CD14-positive monocyte (primary cell): ENCODE measurements around the gene FUCA2. TPM values are rescaled to one million over a fixed set of nuclear protein-coding genes. Genes with fewer than 3 reads are reported as not detected.

ENCODE experiments used
- DNase-seq, 3 donors: peaks; one replicate each; pipeline ENCODE4 v3.0.0-alpha.2; 2011 to 2022
- H2AFZ ChIP-seq: 2 replicates; pipeline ENCODE4 v1.6.0; 2012; ENCODE audit warnings: mild to moderate bottlenecking, low read depth, low read length, inconsistent platforms; ENCODE audit not compliant: insufficient read depth, poor library complexity, severe bottlenecking
- H3K27ac ChIP-seq, 2 donors: 1 replicate in 1 of 2; 2 replicates in 1 of 2; pipeline ENCODE4 v1.5.1; 2012 to 2013; ENCODE audit warnings: low read length in 2 of 2, control low read depth in 1 of 2, inconsistent platforms in 1 of 2, low read depth in 1 of 2, mild to moderate bottlenecking in 1 of 2
- H3K27me3 ChIP-seq, 2 donors: one replicate each; pipeline versions ENCODE4 v1.6.0 to v1.6.1; 2011 to 2013; ENCODE audit warnings: low read length in 2 of 2; ENCODE audit not compliant: control insufficient read depth in 2 of 2, insufficient read depth in 2 of 2
- H3K36me3 ChIP-seq, 2 donors: replicated peaks in 1 of 2; 1 replicate in 1 of 2; 2 replicates in 1 of 2; pipeline versions ENCODE4 v1.5.1 to v1.6.1; 2012 to 2013; ENCODE audit warnings: low read length in 2 of 2, control low read depth in 1 of 2, inconsistent platforms in 1 of 2, mild to moderate bottlenecking in 1 of 2; ENCODE audit not compliant: insufficient read depth in 2 of 2, control insufficient read depth in 1 of 2
- H3K4me1 ChIP-seq, 2 donors: 1 replicate in 1 of 2; 2 replicates in 1 of 2; pipeline versions ENCODE4 v1.5.1 to v1.6.1; 2012 to 2013; ENCODE audit warnings: low read length in 2 of 2, control low read depth in 1 of 2, inconsistent platforms in 1 of 2, mild to moderate bottlenecking in 1 of 2, moderate library complexity in 1 of 2; ENCODE audit not compliant: insufficient read depth in 2 of 2, control insufficient read depth in 1 of 2
- H3K4me2 ChIP-seq: replicated peaks from 2 replicates; pipeline ENCODE3; 2012; ENCODE audit warnings: low read length, moderate library complexity, mild to moderate bottlenecking; ENCODE audit not compliant: poor library complexity, severe bottlenecking; ENCODE audit errors: extremely low read depth
- H3K4me3 ChIP-seq, 3 experiments: fragments of 200-600 bp in 1 of 3; sonication (generic) in 1 of 3; replicated peaks in 1 of 3; 1 replicate in 2 of 3; 2 replicates in 1 of 3; pipeline ENCODE4 v1.5.1; 2011 to 2013; ENCODE audit warnings: low read length in 3 of 3, mild to moderate bottlenecking in 3 of 3, control low read depth in 2 of 3, low read depth in 2 of 3, inconsistent platforms in 1 of 3, moderate library complexity in 1 of 3
- H3K79me2 ChIP-seq: 2 replicates; pipeline ENCODE4 v1.6.0; 2012; ENCODE audit warnings: mild to moderate bottlenecking, control low read depth, inconsistent platforms, low read length, moderate library complexity; ENCODE audit not compliant: insufficient read depth
- H3K9ac ChIP-seq: 2 replicates; pipeline ENCODE4 v1.6.0; 2017; ENCODE audit warnings: low read length, mild to moderate bottlenecking; ENCODE audit not compliant: insufficient read depth, poor library complexity, severe bottlenecking
- H3K9me3 ChIP-seq, 2 donors: replicated peaks in 1 of 2; 1 replicate in 1 of 2; 2 replicates in 1 of 2; pipeline versions ENCODE4 v1.5.1 to v1.6.1; 2012 to 2013; ENCODE audit warnings: low read length in 2 of 2, control low read depth in 1 of 2; ENCODE audit not compliant: control insufficient read depth in 1 of 2, insufficient read depth in 1 of 2
- H4K20me1 ChIP-seq: 2 replicates; pipeline ENCODE4 v1.6.0; 2012; ENCODE audit warnings: mild to moderate bottlenecking, low read length, control low read depth, moderate library complexity; ENCODE audit not compliant: insufficient read depth
- H3K27ac Mint-ChIP-seq, 7 donors: one replicate each; pipeline ENCODE4 v1.8.0; 2020; ENCODE audit warnings: mild to moderate bottlenecking in 7 of 7, mixed read lengths in 7 of 7, moderate library complexity in 6 of 7, inconsistent platforms in 2 of 7
- H3K27me3 Mint-ChIP-seq, 3 donors: one replicate each; pipeline ENCODE4 v1.8.0; 2021 to 2022; ENCODE audit warnings: low read depth in 3 of 3, mild to moderate bottlenecking in 3 of 3, mixed read lengths in 3 of 3, moderate library complexity in 3 of 3, inconsistent platforms in 1 of 3
- H3K36me3 Mint-ChIP-seq, 2 donors: one replicate each; pipeline ENCODE4 v1.8.0; 2020; ENCODE audit warnings: mixed read lengths in 2 of 2, inconsistent platforms in 1 of 2, mild to moderate bottlenecking in 1 of 2
- H3K4me1 Mint-ChIP-seq: one replicate; pipeline ENCODE4 v1.8.0; 2020; ENCODE audit warnings: mild to moderate bottlenecking, mixed read lengths
- H3K4me3 Mint-ChIP-seq, 2 donors: one replicate each; pipeline ENCODE4 v1.8.0; 2020; ENCODE audit warnings: mild to moderate bottlenecking in 2 of 2, mixed read lengths in 2 of 2, moderate library complexity in 1 of 2
- H3K9me3 Mint-ChIP-seq, 7 donors: one replicate each; pipeline ENCODE4 v1.8.0; 2020 to 2022; ENCODE audit warnings: mixed read lengths in 7 of 7, mild to moderate bottlenecking in 6 of 7, moderate library complexity in 6 of 7, inconsistent platforms in 2 of 7
- CTCF ChIP-seq: fragments of 200-600 bp; IDR thresholded peaks from one replicate; pipeline ENCODE4 v1.8.0; 2022; ENCODE audit warnings: antibody characterized with exemption, mild to moderate bottlenecking
- WGBS: methylation state at CpG from one replicate; pipeline ENCODE4 v1.1.5; 2013; ENCODE audit warnings: missing lambda C conversion rate; ENCODE audit not compliant: insufficient coverage; 5-methylcytosine and 5-hydroxymethylcytosine counted together
- intact Hi-C, 2 donors: fragments of 100-400 bp; cut with micrococcal nuclease; formaldehyde crosslinking; loops; one replicate each; pipeline versions ENCODE4 v1.15.0 to v1.15.1; 2023
- polyA plus RNA-seq, 3 donors: library from polyadenylated mRNA; depleted of rRNA in 1 of 3; unstranded in 2 of 3; stranded (reverse) in 1 of 3; fragments of 300-500 nt in 2 of 3; fragments of >200 nt in 1 of 3; fragmentation: Illumina TruSeq in 2 of 3; gene quantifications; 1 replicate in 2 of 3; 2 replicates in 1 of 3; pipeline ENCODE4 v1.2.3, GENCODE V29; 2012 to 2021

Gene FUCA2
- polyA plus RNA-seq, 3 donors, result 35.7 to 93.5 (median 83.7) TPM

- Mint-ChIP-seq H3K4me3 (no peak overlapping the region), H3K27me3 (no peaks in the 10 kb centered on the region), H3K36me3 (peaks cover 11 to 14% of the 10 kb centered on the region in 2 donors), H3K27ac (peak overlapping the region in 1 of 7 donors; percentile 71), H3K4me1 (peaks cover 29% of the 10 kb centered on the region), H3K9me3 (no peaks in the 10 kb centered on the region)
- peaks cover 99% of the 10 kb centered on the region for H3K79me2 ChIP-seq
- no peak for TF ChIP-seq CTCF
- intact Hi-C loops, result loop anchor here in 1 of 2 donors (10.0 kb wide), 1 partner anchor 485 kb away; the partner anchor contains the start of gene AIG1
- no peak for DNase-seq
- H2AFZ ChIP-seq, result no peak overlapping the region
- peaks cover 0 to 21% of the 10 kb centered on the region in 2 donors for H3K36me3 ChIP-seq
- no peaks in the 10 kb centered on the region for H3K9me3 ChIP-seq
- H3K27ac ChIP-seq, result no peak overlapping the region
- WGBS, result no CpG with 5 or more reads among the region's 4 CpGs
- H4K20me1 ChIP-seq, result peaks cover 86% of the 10 kb centered on the region
- H3K4me3 ChIP-seq, result no peak overlapping the region
- H3K9ac ChIP-seq, result no peak overlapping the region
- no peaks in the 10 kb centered on the region for H3K27me3 ChIP-seq
- no peak overlapping the region for H3K4me2 ChIP-seq
- H3K4me1 ChIP-seq, result peaks cover 0 to 5% of the 10 kb centered on the region in 2 donors
Observed at GRCh38 chr6:143549949-143550268, 38.4 kb upstream of the FUCA2 start.

- H3K4me3 Mint-ChIP-seq, result no peak overlapping the region
- Histone ChIP-seq H3K9ac (no peak overlapping the region), H3K4me2 (no peak overlapping the region), H3K79me2 (peaks cover 99% of the 10 kb centered on the region), H3K36me3 (peaks cover 0 to 21% of the 10 kb centered on the region in 2 donors), H3K27ac (no peak overlapping the region), H3K9me3 (no peaks in the 10 kb centered on the region), H2AFZ (no peak overlapping the region), H3K27me3 (no peaks in the 10 kb centered on the region), H3K4me1 (peaks cover 0 to under 1% of the 10 kb centered on the region in 2 donors), H4K20me1 (peaks cover 84% of the 10 kb centered on the region), H3K4me3 (no peak overlapping the region)
- no peaks in the 10 kb centered on the region for H3K27me3 Mint-ChIP-seq
- intact Hi-C loops, result loop anchor here in 1 of 2 donors (10.0 kb wide), 1 partner anchor 485 kb away; the partner anchor contains the start of gene AIG1
- H3K4me1 Mint-ChIP-seq, result peaks cover 25% of the 10 kb centered on the region
- H3K27ac Mint-ChIP-seq, result peak overlapping the region in 2 of 7 donors; percentile 50 to 71
- H3K36me3 Mint-ChIP-seq, result peaks cover 11 to 14% of the 10 kb centered on the region in 2 donors
- no peak for TF ChIP-seq CTCF
- H3K9me3 Mint-ChIP-seq, result no peaks in the 10 kb centered on the region
- DNase-seq, result no peak
- 100% methylated on average over 4 of the region's 7 CpGs for WGBS
Observed at GRCh38 chr6:143549221-143549948, 37.9 kb upstream of the FUCA2 start.
